Stimulated activated CD4-positive, alpha-beta T cell treated with anti-CD3 and anti-CD28 coated beads, Interleukin-4, amount 100 ng/mL, for 48 hours (primary cell): ENCODE data around the gene RDH5.
A peak's percentile ranks its signal among the peaks of the same experiment; 100 is the strongest.
"Not testable (repeated sequence)": the region's sequence is repeated elsewhere in the genome, so short reads cannot be mapped to it uniquely, and the experiment has no call there.

Experiments
- DNase-seq, 2 donors: peaks; one replicate each; pipeline ENCODE4 v3.0.0-alpha.2; 2020; ENCODE audit warnings: low read depth in 2 of 2

The RDH5 gene

GRCh38 chr12:55745361-55746173 is 25.4 kb downstream of the RDH5 start:
- DNase-seq = no peak

DNA sequence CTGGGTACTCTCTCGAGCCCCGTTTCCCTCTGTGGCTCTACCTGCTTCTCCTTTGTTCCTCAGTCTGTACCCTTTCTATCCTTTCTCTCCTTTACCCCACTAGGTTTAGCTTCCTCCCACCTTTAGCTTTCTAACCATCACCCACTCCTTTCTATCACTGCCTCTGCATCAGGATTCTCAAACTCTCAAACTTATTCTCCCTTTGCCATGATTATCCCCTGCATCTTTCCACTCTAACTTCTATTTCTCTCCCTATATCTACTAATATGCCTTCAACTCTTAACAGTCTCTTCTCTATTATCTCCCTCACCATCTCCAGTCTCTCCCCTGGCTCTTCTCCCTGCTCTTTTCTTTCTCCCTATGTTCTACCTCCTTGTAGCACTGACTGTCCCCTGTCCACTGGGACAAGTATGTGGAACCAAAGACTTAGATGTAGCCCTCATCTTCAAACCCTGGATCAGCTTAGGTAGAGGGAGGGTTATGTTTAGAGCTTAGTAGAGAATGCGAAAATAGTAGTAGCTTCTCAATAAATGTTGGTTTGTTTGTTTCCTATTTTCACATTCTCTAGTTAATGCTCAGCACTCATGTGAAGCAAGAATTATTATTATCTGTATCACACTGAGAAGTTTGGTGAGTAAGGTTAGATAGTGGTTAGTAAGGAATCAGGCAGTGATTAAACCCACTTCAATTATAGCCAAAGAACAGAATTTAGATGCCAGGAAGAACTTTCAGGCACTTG is 26.1 kb downstream of the RDH5 start:
- DNase-seq = no peak

DNA sequence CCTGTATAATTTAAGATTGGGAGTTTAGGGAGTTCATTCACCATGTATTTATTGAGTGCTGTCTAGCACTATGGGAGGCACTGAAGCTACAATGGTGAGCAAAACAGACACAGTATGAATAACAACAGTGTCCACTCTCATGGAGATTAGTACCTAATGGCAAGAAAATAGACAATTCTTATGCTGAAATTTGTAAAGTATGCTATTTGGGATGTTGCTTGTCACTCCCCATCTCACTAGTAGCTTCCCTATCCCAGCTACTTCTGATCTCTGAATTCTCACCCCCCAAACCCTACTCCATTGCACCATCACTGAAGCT is 26.7 kb downstream of the RDH5 start:
- DNase-seq = no peak

DNA sequence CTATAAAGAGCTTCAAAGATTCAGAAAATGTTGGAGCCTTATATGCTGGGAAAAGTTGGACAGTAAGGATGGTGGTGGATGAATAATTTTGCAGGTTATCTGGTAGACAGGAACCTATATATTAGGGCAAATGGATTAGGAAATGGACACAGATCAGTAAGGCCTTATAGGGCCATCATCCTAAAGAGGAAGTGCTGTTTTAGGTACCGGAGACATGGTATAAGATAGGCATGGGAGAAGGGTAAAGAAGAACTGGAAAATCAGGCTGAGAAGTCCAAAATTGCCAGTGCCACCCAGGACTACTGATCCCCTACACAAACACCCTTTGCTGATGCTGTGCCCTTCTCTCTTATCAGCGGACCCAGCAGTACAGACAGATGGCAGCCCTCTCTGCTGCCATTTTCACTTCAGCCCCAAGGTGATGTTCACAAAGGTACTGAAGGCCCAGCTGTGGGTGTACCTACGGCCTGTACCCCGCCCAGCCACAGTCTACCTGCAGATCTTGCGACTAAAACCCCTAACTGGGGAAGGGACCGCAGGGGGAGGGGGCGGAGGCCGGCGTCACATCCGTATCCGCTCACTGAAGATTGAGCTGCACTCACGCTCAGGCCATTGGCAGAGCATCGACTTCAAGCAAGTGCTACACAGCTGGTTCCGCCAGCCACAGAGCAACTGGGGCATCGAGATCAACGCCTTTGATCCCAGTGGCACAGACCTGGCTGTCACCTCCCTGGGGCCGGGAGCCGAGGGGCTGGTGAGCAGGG is 28.2 kb downstream of the RDH5 start:
- DNase-seq = no peak

- no peak for DNase-seq
These were observed 35.1 kb downstream of the RDH5 start for GRCh38 chr12:55755246-55755645.

DNA sequence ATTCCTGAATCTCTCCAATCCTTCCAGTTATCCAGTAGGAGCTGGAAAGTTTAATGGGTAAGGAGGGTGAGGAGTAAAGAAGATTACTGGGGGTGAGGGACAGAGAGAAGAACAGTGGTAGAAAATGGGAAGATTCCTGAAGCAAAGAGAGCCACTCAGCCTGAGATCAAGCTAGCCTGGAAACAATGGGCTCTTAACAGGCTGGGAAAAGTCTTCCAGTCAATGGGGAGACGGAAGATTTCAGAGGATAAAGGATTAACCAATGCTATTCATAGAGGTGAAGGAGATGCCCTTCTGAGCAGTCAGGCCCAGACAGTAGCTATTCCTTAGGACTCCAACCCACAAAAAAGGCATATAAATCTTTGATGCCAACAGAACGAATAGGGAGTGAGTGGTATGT is 37.5 kb downstream of the RDH5 start:
- DNase-seq = no peak

DNA sequence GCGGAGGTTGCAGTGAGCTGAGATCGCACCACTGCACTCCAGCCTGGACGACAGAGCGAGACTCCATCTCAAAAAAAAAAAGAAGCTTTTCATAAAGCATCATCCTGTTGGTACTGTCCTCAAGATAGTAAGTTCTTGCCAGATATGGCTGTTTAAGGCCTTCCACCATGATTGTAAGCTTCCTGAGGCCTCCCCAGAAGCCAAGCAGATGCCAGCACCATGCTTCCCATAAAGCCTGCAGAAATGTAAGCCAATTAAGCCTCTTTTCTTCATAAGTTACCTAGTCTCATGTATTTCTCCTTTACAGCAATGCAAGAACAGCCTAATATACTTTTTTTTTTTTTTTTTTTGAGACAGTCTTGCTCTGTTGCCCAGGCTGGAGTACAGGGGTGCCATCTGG is 38.4 kb downstream of the RDH5 start:
- DNase-seq = not testable (repeated sequence)

GRCh38 chr12:55760663-55761062 is 40.5 kb downstream of the RDH5 start:
- peak; percentile 53 to 64 for DNase-seq

GRCh38 chr12:55762646-55763045 is 42.5 kb downstream of the RDH5 start:
- DNase-seq = no peak

GRCh38 chr12:55765736-55766290 is 45.6 kb downstream of the RDH5 start:
- DNase-seq = no peak

DNA sequence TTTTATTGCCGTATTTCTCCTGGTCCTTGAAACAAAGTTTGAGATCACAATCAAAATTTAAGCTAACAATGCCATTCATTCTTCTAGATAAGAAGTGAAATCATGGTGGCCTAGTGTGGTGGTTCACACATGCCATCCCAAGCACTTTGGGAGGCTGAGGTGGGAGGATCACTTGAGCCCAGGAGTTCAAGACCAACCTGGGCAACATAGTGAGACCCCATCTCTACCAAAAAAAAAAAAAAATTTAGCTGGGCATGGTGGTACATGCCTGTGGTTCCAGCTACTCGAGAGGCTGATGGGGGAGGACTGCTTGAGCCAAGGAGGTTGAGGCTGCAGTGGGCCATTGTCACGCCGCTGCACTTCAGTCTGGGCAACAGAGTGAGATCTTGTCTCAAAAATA is 47.0 kb downstream of the RDH5 start:
- no peak for DNase-seq

DNA sequence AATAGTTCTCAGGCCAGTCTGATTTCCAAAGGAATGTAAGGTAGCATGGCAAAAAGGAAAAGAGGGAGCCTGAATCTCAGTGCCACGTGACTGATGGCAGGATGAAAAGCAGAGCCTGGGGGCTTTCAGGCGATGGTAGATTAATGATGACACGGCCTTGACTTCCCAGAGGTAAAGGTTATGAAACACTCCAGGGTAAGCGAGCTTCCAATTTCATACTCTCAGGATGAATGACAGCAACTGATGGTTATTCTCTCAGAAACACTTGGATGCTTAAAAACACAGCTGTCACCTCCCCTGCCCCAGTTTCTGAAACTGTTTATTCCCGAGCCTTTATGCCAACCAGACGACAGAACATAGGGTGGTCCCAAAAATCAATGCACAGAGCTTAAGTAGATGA is 51.5 kb downstream of the RDH5 start:
- no peak for DNase-seq
